Endothelial cell of umbilical vein (primary cell): Measurements from ENCODE around the gene DCLK2. TPM values are rescaled to one million over a fixed set of nuclear protein-coding genes. Genes with fewer than 3 reads are reported as not detected.
A peak's percentile ranks its signal among the peaks of the same experiment; 100 is the strongest.

Experiments
- BruUV-seq: library from RNA; stranded (reverse); fragments of 400-500 nt; replicated peaks from 2 replicates; lab custom pipeline; 2021; lab: Mats Ljungman, UMichigan
- CTCF ChIA-PET: fragments of 300-600, 350-600 bp; sonication (Branson Sonifier 250); formaldehyde crosslinking; loops from one replicate; lab custom pipeline; 2021; ENCODE audit warnings: antibody characterized with exemption, inconsistent platforms; lab: Charles Lee
- POLR2A ChIA-PET: fragments of 300-600, 350-600 bp; sonication (Branson Sonifier 250); formaldehyde crosslinking; loops from one replicate; lab custom pipeline; 2021; ENCODE audit warnings: antibody characterized with exemption, inconsistent platforms; lab: Charles Lee
- DNase-seq: peaks from one replicate; pipeline ENCODE4 v3.0.0-alpha.2; 2011; ENCODE audit warnings: low read depth, low spot score
- FAIRE-seq: peaks from 2 replicates; lab custom pipeline; 2011; peaks lifted over from hg19 to GRCh38; lab: Jason Lieb, UNC
- H2AFZ ChIP-seq: 2 replicates; pipeline ENCODE4 v1.6.0; 2012; ENCODE audit warnings: low read depth, low read length, control low read depth, inconsistent platforms
- H3K27ac ChIP-seq: 2 replicates; pipeline ENCODE4 v1.5.1; 2011; ENCODE audit warnings: low read depth, mild to moderate bottlenecking, control low read depth, low read length, moderate library complexity; ENCODE audit not compliant: insufficient read depth
- H3K27me3 ChIP-seq, 2 experiments: 2 replicates each; pipeline versions ENCODE4 v1.6.0 to v1.6.1; 2011; ENCODE audit warnings: low read length in 2 of 2, mixed read lengths in 1 of 2; ENCODE audit not compliant: control insufficient read depth in 2 of 2, insufficient read depth in 2 of 2
- H3K36me3 ChIP-seq, 2 experiments: 2 replicates in 1 of 2; 3 replicates in 1 of 2; pipeline ENCODE4 v1.5.1; 2011; ENCODE audit warnings: low read length in 2 of 2, mild to moderate bottlenecking in 1 of 2, moderate library complexity in 1 of 2; ENCODE audit not compliant: control insufficient read depth in 2 of 2, insufficient read depth in 2 of 2; ENCODE audit errors: extremely low read depth in 1 of 2
- H3K4me1 ChIP-seq: 3 replicates; pipeline ENCODE4 v1.5.1; 2011; ENCODE audit warnings: mild to moderate bottlenecking, low read length; ENCODE audit not compliant: control insufficient read depth, insufficient read depth; ENCODE audit errors: extremely low read depth
- H3K4me2 ChIP-seq: 2 replicates; pipeline ENCODE4 v1.6.1; 2011; ENCODE audit warnings: low read length, control low read depth, mixed read lengths; ENCODE audit not compliant: insufficient read depth
- H3K4me3 ChIP-seq, 3 experiments: fragments of 200-600 bp in 1 of 3; sonication (generic), shearing (Covaris generic) in 1 of 3; replicated peaks in 1 of 3; 2 replicates each; pipeline ENCODE4 v1.5.1; 2011 to 2016; ENCODE audit warnings: control low read depth in 3 of 3, low read length in 3 of 3, mild to moderate bottlenecking in 2 of 3, inconsistent platforms in 1 of 3, low read depth in 1 of 3, moderate library complexity in 1 of 3; ENCODE audit not compliant: insufficient read depth in 1 of 3
- H3K79me2 ChIP-seq: 2 replicates; pipeline ENCODE4 v1.6.0; 2012; ENCODE audit warnings: low read length, inconsistent platforms; ENCODE audit not compliant: control insufficient read depth, insufficient read depth
- H3K9ac ChIP-seq: replicated peaks from 2 replicates; pipeline ENCODE3; 2011; ENCODE audit warnings: low read length, control low read depth; ENCODE audit not compliant: insufficient read depth; ENCODE audit errors: extremely low read depth
- H3K9me1 ChIP-seq: replicated peaks from 3 replicates; pipeline ENCODE4 v1.6.0; 2011; ENCODE audit warnings: mild to moderate bottlenecking, low read length; ENCODE audit not compliant: control insufficient read depth, insufficient read depth; ENCODE audit errors: extremely low read depth
- H3K9me3 ChIP-seq: replicated peaks from 2 replicates; pipeline ENCODE4 v1.5.1; 2012; ENCODE audit warnings: low read length, inconsistent platforms; ENCODE audit not compliant: control insufficient read depth, insufficient read depth
- H4K20me1 ChIP-seq: replicated peaks from 2 replicates; pipeline ENCODE3; 2011; ENCODE audit warnings: mild to moderate bottlenecking, low read length; ENCODE audit not compliant: control insufficient read depth, insufficient read depth; ENCODE audit errors: extremely low read depth
- EZH2 ChIP-seq: IDR thresholded peaks from 2 replicates; pipeline ENCODE4 v1.6.1; 2012; ENCODE audit warnings: borderline replicate concordance, low read depth, mild to moderate bottlenecking, moderate library complexity, low read length, inconsistent platforms; ENCODE audit not compliant: severe bottlenecking
- FOS ChIP-seq: IDR thresholded peaks from 2 replicates; pipeline ENCODE4 v1.6.1; 2011; ENCODE audit warnings: mild to moderate bottlenecking, low read length, moderate library complexity, borderline replicate concordance; ENCODE audit not compliant: insufficient read depth
- GATA2 ChIP-seq: IDR thresholded peaks from 2 replicates; pipeline ENCODE4 v1.7.0; 2011; ENCODE audit warnings: low read depth, mild to moderate bottlenecking, moderate library complexity, mixed read lengths, low read length; ENCODE audit not compliant: insufficient read length, insufficient read depth
- JUN ChIP-seq: IDR thresholded peaks from 2 replicates; pipeline ENCODE4 v1.6.1; 2011; ENCODE audit warnings: borderline replicate concordance, low read depth; ENCODE audit not compliant: insufficient read length, insufficient read depth
- MAX ChIP-seq: IDR thresholded peaks from 2 replicates; pipeline ENCODE4 v1.6.1; 2011; ENCODE audit not compliant: insufficient read depth, insufficient read length
- MYC ChIP-seq: IDR thresholded peaks from one replicate; pipeline ENCODE4 v1.6.1; 2011; ENCODE audit warnings: mild to moderate bottlenecking, low read depth, low read length
- POLR2A ChIP-seq: IDR thresholded peaks from 2 replicates; pipeline ENCODE4 v1.6.1; 2012; ENCODE audit warnings: low read depth, mild to moderate bottlenecking, control low read depth, low read length
- POLR2AphosphoS5 ChIP-seq: IDR thresholded peaks from 2 replicates; pipeline ENCODE4 v1.6.1; 2012; ENCODE audit warnings: low read depth, mild to moderate bottlenecking, control low read depth, low read length, moderate library complexity; ENCODE audit not compliant: insufficient read depth
- dilution Hi-C: fragments of 300-500 bp; cut with MboI; formaldehyde crosslinking; loops from one replicate; pipeline ENCODE4 v1.15.0; 2019; ENCODE audit warnings: low sequenced_read_pairs; ENCODE audit not compliant: extremely low pct_ligation_motif_present
- intact Hi-C: fragments of 100-400 bp; cut with micrococcal nuclease; formaldehyde crosslinking; loops from one replicate; pipeline ENCODE4 v1.10.0; 2022
- polyA plus RNA-seq, 4 experiments: library from polyadenylated mRNA; depleted of rRNA in 3 of 4; stranded (reverse) in 3 of 4; unstranded in 1 of 4; fragments of >200 nt; gene quantifications; 2 replicates each; pipeline versions ENCODE4 v1.2.1 to v1.2.3, GENCODE V29; 2011 to 2012; ENCODE audit warnings: missing spikeins in 1 of 4
- total RNA-seq: library from RNA; stranded (reverse); gene quantifications from 2 replicates; pipeline ENCODE4 v1.2.3, GENCODE V29; 2021
- TF ChIP-seq, protein P1 (sequence below), 2 donors: IDR thresholded peaks; 1 replicate in 1 of 2; 2 replicates in 1 of 2; pipeline ENCODE4 v1.5.1; 2011; ENCODE audit warnings: low read length in 2 of 2, mild to moderate bottlenecking in 2 of 2, moderate library complexity in 2 of 2, control low read depth in 1 of 2, inconsistent platforms in 1 of 2, low read depth in 1 of 2; ENCODE audit not compliant: insufficient read depth in 1 of 2; ENCODE audit errors: extremely low read depth in 1 of 2

The DCLK2 gene
- total and polyA plus RNA-seq, 2 donors (not counting 3 experiments of a cell fraction or from before 2014, with no cell fraction given) = 1.7 to 4.7 TPM

DNA sequence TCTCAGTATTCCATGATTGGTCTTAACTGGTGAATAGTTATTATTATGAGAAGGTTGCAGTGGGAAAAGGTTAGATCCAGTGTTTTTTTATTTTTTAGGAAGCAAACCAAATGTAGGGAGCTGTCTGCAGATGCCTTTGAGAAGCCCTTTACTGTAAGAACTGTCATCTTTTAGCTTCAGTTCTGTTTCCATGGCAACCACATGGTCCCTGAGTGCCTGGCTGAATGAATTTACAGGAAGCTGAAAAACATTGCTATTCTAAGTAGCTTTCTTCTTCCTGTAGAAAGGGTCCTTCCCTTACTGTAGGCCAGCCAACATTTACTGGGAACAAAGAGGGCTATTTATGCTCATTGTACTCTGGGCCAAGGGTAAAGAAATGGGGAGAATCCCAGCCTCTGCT is 103.3 kb downstream of the DCLK2 start:
- no TSS peak for BruUV-seq
- POLR2A ChIA-PET = no interaction called here
- peak; percentile 38 for FAIRE-seq

More for the DNA sequence above, 103.3 kb downstream of the DCLK2 start:
- H3K4me3 ChIP-seq = no peak overlapping the region
- H3K4me1 ChIP-seq = peaks cover 2% of the 10 kb centered on the region
- H3K27ac ChIP-seq = no peak overlapping the region
- H3K27me3 ChIP-seq = no peaks in the 10 kb centered on the region
- intact Hi-C loops = no loop called here
- no peak overlapping the region for H3K4me2 ChIP-seq
- H3K79me2 ChIP-seq = no peaks in the 10 kb centered on the region
- H3K9me3 ChIP-seq = no peaks in the 10 kb centered on the region
- H4K20me1 ChIP-seq = no peaks in the 10 kb centered on the region
- H3K36me3 ChIP-seq = no peaks in the 10 kb centered on the region
- H3K9me1 ChIP-seq = no peaks in the 10 kb centered on the region
- no peak overlapping the region for H2AFZ ChIP-seq
- H3K9ac ChIP-seq = no peak overlapping the region
- CTCF ChIA-PET = interaction anchor here (0.6 to 1.6 kb wide), 10 partner anchors 8 to 171 kb away, joined by 3 to 7 read pairs (median 3); no protein-coding TSS in a partner anchor
- dilution Hi-C loops = no loop called here
- DNase-seq = peak; percentile 68
- no peak for TF ChIP-seq MYC
- no peak for TF ChIP-seq FOS
- TF ChIP-seq, protein P1, sequence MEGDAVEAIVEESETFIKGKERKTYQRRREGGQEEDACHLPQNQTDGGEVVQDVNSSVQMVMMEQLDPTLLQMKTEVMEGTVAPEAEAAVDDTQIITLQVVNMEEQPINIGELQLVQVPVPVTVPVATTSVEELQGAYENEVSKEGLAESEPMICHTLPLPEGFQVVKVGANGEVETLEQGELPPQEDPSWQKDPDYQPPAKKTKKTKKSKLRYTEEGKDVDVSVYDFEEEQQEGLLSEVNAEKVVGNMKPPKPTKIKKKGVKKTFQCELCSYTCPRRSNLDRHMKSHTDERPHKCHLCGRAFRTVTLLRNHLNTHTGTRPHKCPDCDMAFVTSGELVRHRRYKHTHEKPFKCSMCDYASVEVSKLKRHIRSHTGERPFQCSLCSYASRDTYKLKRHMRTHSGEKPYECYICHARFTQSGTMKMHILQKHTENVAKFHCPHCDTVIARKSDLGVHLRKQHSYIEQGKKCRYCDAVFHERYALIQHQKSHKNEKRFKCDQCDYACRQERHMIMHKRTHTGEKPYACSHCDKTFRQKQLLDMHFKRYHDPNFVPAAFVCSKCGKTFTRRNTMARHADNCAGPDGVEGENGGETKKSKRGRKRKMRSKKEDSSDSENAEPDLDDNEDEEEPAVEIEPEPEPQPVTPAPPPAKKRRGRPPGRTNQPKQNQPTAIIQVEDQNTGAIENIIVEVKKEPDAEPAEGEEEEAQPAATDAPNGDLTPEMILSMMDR (IDR thresholded peaks at IDR 0.05; ENCODE audit: extremely low read depth in 1 of 2, insufficient read depth in 1 of 2, low read depth in 1 of 2, low read length in 2 of 2) = no peak
- no peak for TF ChIP-seq POLR2A
- no peak for TF ChIP-seq JUN
- no peak for TF ChIP-seq EZH2
- no peak for TF ChIP-seq GATA2
- TF ChIP-seq POLR2AphosphoS5 = no peak
- TF ChIP-seq MAX = no peak
